Esophagus muscularis mucosa (tissue), 4 donors: Measurements from ENCODE around the gene ESYT2. TPM values are rescaled to one million over a fixed set of nuclear protein-coding genes. Genes with fewer than 3 reads are reported as not detected.

Source experiments
- DNase-seq: peaks from one replicate; pipeline ENCODE4 v3.0.0-alpha.2; 2017; ENCODE audit errors: extremely low spot score
- H3K27ac ChIP-seq, 4 donors: fragments of 200-600 bp; sonication (generic); replicated peaks in 1 of 4; 1 replicate in 3 of 4; 2 replicates in 1 of 4; pipeline ENCODE4 v1.5.1; 2016 to 2019; ENCODE audit warnings: mild to moderate bottlenecking in 1 of 4
- H3K27me3 ChIP-seq, 4 donors: fragments of 200-600 bp; sonication (generic); one replicate each; pipeline versions ENCODE4 v1.5.1 to v1.6.0; 2016 to 2019
- H3K36me3 ChIP-seq, 4 donors: fragments of 200-600 bp; sonication (generic); one replicate each; pipeline ENCODE4 v1.5.1; 2016 to 2019
- H3K4me1 ChIP-seq, 4 donors: fragments of 200-600 bp; sonication (generic); one replicate each; pipeline ENCODE4 v1.5.1; 2016 to 2019
- H3K4me3 ChIP-seq, 4 donors: fragments of 200-600 bp; sonication (generic); 1 replicate in 2 of 4; 2 replicates in 2 of 4; pipeline ENCODE4 v1.5.1; 2016 to 2019; ENCODE audit warnings: mild to moderate bottlenecking in 4 of 4, moderate library complexity in 1 of 4
- H3K9me3 ChIP-seq, 4 donors: fragments of 200-600 bp; sonication (generic); 1 replicate in 3 of 4; 2 replicates in 1 of 4; pipeline ENCODE4 v1.5.1; 2016 to 2019
- EP300 ChIP-seq: sonication (generic); formaldehyde crosslinking; IDR thresholded peaks from one replicate; pipeline ENCODE4 v1.6.1; 2017; ENCODE audit warnings: antibody characterized with exemption
- POLR2A ChIP-seq: fragments of 450-650 bp; IDR thresholded peaks from one replicate; pipeline ENCODE4 v1.6.1; 2017; ENCODE audit warnings: antibody characterized with exemption, moderate library complexity, mild to moderate bottlenecking, low read depth
- POLR2AphosphoS5 ChIP-seq, 2 donors: sonication (generic); formaldehyde crosslinking; IDR thresholded peaks; one replicate each; pipeline ENCODE4 v1.6.1; 2017; ENCODE audit warnings: antibody characterized with exemption in 2 of 2
- WGBS: methylation state at CpG from one replicate; pipeline ENCODE4 v1.1.5; 2018; 5-methylcytosine and 5-hydroxymethylcytosine counted together
- intact Hi-C: fragments of 100-400 bp; cut with DNase I; formaldehyde crosslinking; loops from one replicate; pipeline ENCODE4 v1.15.1; 2023
- total RNA-seq, 4 donors: library from RNA; depleted of rRNA; stranded (reverse); fragments of >200 nt; gene quantifications; one replicate each; pipeline versions ENCODE4 v1.1.0 to v1.2.1, GENCODE V29; 2016
- TF ChIP-seq, protein P1 (sequence below), 3 experiments: fragments of 200-600 bp in 2 of 3; fragments of 450-650 bp in 1 of 3; sonication (generic) in 2 of 3; IDR thresholded peaks; one replicate each; pipeline ENCODE4 v1.5.1; 2017 to 2019; ENCODE audit warnings: antibody characterized with exemption in 3 of 3, mild to moderate bottlenecking in 2 of 3, moderate library complexity in 1 of 3

Gene ESYT2
- total RNA-seq, 4 donors from 2014 or later, result 166 to 235 (median 202) TPM

DNA sequence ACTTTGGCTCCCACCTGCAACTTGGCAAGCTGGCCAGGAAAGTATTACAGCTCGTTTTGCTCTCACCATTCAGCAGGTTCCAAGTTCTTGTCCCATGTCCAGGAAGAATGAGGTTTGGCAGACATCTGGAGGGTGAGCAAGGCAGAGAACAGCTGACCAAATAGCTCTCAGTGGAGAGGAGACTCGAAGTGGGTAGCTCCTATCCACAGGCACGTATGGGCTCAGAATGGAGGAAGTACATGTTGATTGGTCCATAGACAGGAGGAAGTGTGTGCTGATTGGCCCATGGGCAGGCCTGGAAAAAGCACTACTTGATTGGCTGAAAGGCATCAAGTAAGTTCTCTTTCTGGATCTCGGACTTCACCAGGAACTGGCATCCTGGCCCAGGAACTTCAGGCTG lies 121.7 kb downstream of the ESYT2 start:
- Histone ChIP-seq H3K4me1 (peaks cover 7 to 23% (median 21%) of the 10 kb centered on the region in 4 donors), H3K27ac (no peak overlapping the region), H3K36me3 (no peaks in the 10 kb centered on the region), H3K27me3 (no peaks in the 10 kb centered on the region), H3K9me3 (no peaks in the 10 kb centered on the region), H3K4me3 (no peak overlapping the region)
- TF ChIP-seq, protein P1, sequence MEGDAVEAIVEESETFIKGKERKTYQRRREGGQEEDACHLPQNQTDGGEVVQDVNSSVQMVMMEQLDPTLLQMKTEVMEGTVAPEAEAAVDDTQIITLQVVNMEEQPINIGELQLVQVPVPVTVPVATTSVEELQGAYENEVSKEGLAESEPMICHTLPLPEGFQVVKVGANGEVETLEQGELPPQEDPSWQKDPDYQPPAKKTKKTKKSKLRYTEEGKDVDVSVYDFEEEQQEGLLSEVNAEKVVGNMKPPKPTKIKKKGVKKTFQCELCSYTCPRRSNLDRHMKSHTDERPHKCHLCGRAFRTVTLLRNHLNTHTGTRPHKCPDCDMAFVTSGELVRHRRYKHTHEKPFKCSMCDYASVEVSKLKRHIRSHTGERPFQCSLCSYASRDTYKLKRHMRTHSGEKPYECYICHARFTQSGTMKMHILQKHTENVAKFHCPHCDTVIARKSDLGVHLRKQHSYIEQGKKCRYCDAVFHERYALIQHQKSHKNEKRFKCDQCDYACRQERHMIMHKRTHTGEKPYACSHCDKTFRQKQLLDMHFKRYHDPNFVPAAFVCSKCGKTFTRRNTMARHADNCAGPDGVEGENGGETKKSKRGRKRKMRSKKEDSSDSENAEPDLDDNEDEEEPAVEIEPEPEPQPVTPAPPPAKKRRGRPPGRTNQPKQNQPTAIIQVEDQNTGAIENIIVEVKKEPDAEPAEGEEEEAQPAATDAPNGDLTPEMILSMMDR (IDR thresholded peaks at IDR 0.05), result no peak
- TF ChIP-seq EP300 (no peak), POLR2A (no peak), POLR2AphosphoS5 (IDR thresholded peaks at IDR 0.05) (no peak)
- DNase-seq, result no peak
- 36% methylated on average over 2 of the region's 4 CpGs for WGBS
- intact Hi-C loops, result loop anchor here (10.0 kb wide), 1 partner anchor 157 kb away; no protein-coding TSS in a partner anchor

DNA sequence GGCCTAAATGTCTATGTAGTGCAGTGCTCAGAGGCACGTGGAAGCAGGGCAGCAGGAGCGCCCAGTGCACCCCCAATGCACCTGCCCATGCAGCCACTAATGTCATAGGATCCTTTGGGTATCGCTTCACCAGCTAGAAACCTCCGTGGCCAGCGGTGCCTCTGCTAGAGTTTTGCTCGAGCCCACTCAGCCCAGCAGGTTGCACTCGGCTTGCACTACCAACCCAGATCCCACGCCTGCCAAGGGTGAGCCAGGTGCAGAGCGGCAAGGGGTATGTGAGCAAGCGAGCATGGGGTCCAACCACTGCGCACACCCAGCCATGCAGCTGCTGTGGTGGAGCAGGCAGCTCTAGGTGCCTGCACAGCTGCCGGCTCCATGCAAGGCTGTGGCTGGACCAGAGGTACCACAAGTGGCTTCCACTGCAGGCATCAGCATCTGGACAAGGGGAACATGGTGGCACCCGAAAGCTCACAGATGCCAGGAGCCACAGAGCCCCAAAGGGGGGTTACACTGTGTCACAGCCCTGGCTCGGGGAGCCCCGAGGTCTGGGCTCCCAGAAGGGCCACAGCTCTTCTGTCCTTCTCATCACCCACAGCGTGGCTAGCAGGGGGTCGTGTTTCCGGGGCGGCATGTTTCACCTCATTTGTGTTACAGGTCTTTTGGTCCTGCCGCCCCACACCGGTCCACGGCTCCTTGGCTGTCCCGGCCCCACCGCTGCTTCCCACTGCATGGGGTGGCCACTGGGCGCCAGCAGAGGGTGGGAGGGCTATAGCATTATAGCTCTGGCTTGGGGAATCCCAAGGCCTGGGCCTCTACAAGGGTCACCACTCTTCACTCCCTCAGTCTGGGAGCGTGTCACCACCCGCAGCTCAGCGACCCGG lies 122.4 kb downstream of the ESYT2 start:
- no peak for DNase-seq
- Histone ChIP-seq H3K36me3 (no peaks in the 10 kb centered on the region), H3K27me3 (no peaks in the 10 kb centered on the region), H3K4me3 (no peak overlapping the region), H3K9me3 (no peaks in the 10 kb centered on the region), H3K27ac (no peak overlapping the region), H3K4me1 (peaks cover 7 to 23% (median 21%) of the 10 kb centered on the region in 4 donors)
- intact Hi-C loops, result loop anchor here (10.0 kb wide), 1 partner anchor 158 kb away; no protein-coding TSS in a partner anchor
- WGBS, result 89% methylated on average over 14 of the region's 29 CpGs
- TF ChIP-seq POLR2A (no peak), POLR2AphosphoS5 (IDR thresholded peaks at IDR 0.05) (no peak), EP300 (no peak)
- TF ChIP-seq, protein P1 (IDR thresholded peaks at IDR 0.05), result no peak

DNA sequence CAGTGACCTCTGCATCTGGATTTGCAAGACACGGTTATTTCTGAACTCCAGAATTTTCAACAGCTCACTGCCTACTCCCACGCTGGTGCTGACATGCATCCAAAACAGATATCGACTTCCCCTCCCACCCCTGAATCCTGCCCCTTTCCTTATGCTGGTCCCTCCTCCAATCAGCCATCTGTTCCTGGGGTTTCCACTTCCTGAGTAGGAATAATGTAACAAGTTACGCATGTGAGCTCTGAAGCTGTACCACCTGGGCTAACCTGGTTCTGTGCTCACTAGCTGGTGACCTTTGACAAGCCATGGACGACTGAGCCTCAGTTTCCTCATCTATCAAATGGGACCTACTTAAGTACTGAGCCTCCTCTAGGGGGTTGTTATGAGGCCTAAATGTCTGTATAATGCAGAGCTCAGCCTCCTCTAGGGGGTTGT lies 123.0 kb downstream of the ESYT2 start:
- TF ChIP-seq, protein P1 (IDR thresholded peaks at IDR 0.05), result no peak
- TF ChIP-seq POLR2A, result no peak
- no peak for TF ChIP-seq EP300
- TF ChIP-seq POLR2AphosphoS5 (IDR thresholded peaks at IDR 0.05), result no peak
- H3K9me3 ChIP-seq, result no peaks in the 10 kb centered on the region
- DNase-seq, result no peak
- 67% methylated on average over 5 of the region's 5 CpGs for WGBS
- no peak overlapping the region for H3K27ac ChIP-seq
- H3K4me3 ChIP-seq, result no peak overlapping the region
- H3K4me1 ChIP-seq, result peaks cover 7 to 23% (median 21%) of the 10 kb centered on the region in 4 donors
- H3K36me3 ChIP-seq, result no peaks in the 10 kb centered on the region
- no peaks in the 10 kb centered on the region for H3K27me3 ChIP-seq
- intact Hi-C loops, result loop anchor here (10.0 kb wide), 1 partner anchor 159 kb away; no protein-coding TSS in a partner anchor

DNA sequence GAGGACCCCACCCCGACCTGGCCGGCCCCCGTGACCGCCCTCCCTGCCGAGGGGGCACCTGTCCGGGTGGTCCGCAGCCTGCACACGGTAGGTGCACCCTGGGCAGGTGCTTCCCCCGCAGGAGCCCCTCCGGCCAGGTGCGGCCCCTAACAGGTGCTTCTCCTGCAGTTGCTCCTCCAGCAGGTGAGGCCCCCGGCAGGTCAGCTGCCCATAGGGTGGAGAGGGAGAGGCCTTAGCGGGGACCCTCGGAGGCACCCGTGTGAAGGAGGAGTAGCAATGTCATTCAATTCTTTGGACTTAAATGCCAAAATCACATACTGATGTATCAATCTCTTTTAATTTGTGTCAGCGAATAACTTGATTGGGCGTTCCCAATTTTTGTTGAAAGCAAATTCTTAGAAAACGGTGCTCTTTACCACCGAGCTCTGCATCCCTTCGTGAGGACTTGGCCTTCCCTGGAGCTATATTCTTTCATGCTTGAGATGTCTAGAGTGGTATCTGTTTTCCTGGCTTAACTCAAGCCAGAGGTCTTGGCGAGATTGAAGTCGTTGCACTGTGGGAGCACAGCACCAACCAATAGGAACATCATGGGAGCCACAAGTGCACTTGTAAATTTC lies 124.0 kb downstream of the ESYT2 start:
- H3K27me3 ChIP-seq, result no peaks in the 10 kb centered on the region
- no peak for DNase-seq
- H3K4me1 ChIP-seq, result peaks cover 7 to 23% (median 21%) of the 10 kb centered on the region in 4 donors
- peaks cover 0 to 6% (median 0%) of the 10 kb centered on the region in 4 donors for H3K36me3 ChIP-seq
- no peak for TF ChIP-seq EP300
- no peak for TF ChIP-seq POLR2A
- TF ChIP-seq, protein P1 (IDR thresholded peaks at IDR 0.05), result no peak
- no peak for TF ChIP-seq POLR2AphosphoS5 (IDR thresholded peaks at IDR 0.05)
- intact Hi-C loops, result loop anchor here (10.0 kb wide), 1 partner anchor 159 kb away; no protein-coding TSS in a partner anchor
- H3K9me3 ChIP-seq, result no peaks in the 10 kb centered on the region
- WGBS, result 12% methylated on average over 21 of the region's 22 CpGs
- H3K4me3 ChIP-seq, result peak overlapping the region; percentile 75 to 92 (median 84)
- H3K27ac ChIP-seq, result peak overlapping the region; percentile 87 to 89 (median 88)
